A549 (cell line): ENCODE measurements around the gene RHOBTB1. TPM values are rescaled to one million over a fixed set of nuclear protein-coding genes. Genes with fewer than 3 reads are reported as not detected.

ENCODE experiments used
- ATAC-seq, 2 experiments: fragments of 200-7000 bp in 1 of 2; fragments of >200 bp in 1 of 2; cut with Nextera tagmentation in 1 of 2; cut with Tn5 transposase in 1 of 2; 3 replicates each; pipeline versions ENCODE4 v1.8.0 to v1.9.1; 2018 to 2020; ENCODE audit warnings: mild to moderate bottlenecking in 1 of 2, moderate library complexity in 1 of 2
- CTCF ChIA-PET: fragments of 300-600 bp; sonication (Branson Sonifier 250); formaldehyde crosslinking; extraction: SDS; loops from one replicate; lab custom pipeline; 2021; ENCODE audit warnings: antibody characterized with exemption, inconsistent platforms; lab: Yijun Ruan, JAX
- POLR2A ChIA-PET: fragments of 350-600 bp; formaldehyde crosslinking; extraction: SDS; loops from one replicate; lab custom pipeline; 2021; ENCODE audit warnings: antibody characterized with exemption, inconsistent platforms; lab: Yijun Ruan, JAX
- DNase-seq, 2 experiments: peaks; one replicate each; pipeline versions ENCODE4 v3.0.0 to v3.0.0-alpha.2; 2011 to 2016; ENCODE audit warnings: low read depth in 1 of 2, low spot score in 1 of 2
- FAIRE-seq: peaks from 2 replicates; lab custom pipeline; 2011; peaks lifted over from hg19 to GRCh38; lab: Jason Lieb, UNC
- H3K27ac ChIP-seq, 2 experiments: fragments of >200 bp; sonication (Bioruptor Twin); formaldehyde crosslinking; 3 replicates each; pipeline ENCODE4 v1.5.1; 2016 to 2017
- H3K4me1 ChIP-seq: fragments of >200 bp; sonication (Bioruptor Twin); formaldehyde crosslinking; 3 replicates; pipeline ENCODE4 v1.6.1; 2016
- H3K4me2 ChIP-seq: fragments of >200 bp; sonication (Bioruptor Twin); formaldehyde crosslinking; 3 replicates; pipeline ENCODE4 v1.6.1; 2016
- H3K4me3 ChIP-seq: fragments of >200 bp; sonication (Bioruptor Twin); formaldehyde crosslinking; 3 replicates; pipeline ENCODE4 v1.5.1; 2016
- H3K9me3 ChIP-seq: fragments of >200 bp; sonication (Bioruptor Twin); formaldehyde crosslinking; 3 replicates; pipeline ENCODE4 v1.6.1; 2016
- HOXB13 ChIP-seq: fragments of 250-450 bp; sonication (Bioruptor Pico); IDR thresholded peaks from 2 replicates; pipeline ENCODE4 v1.5.0; 2020; ENCODE audit warnings: low read depth, mild to moderate bottlenecking, moderate library complexity
- RAD21 ChIP-seq, 2 experiments: fragments of >200 bp in 1 of 2; sonication (Bioruptor Twin) in 1 of 2; formaldehyde crosslinking in 1 of 2; IDR thresholded peaks in 1 of 2; conservative IDR thresholded peaks in 1 of 2; 2 replicates in 1 of 2; 3 replicates in 1 of 2; pipeline ENCODE4 v1.6.1; 2012 to 2018; ENCODE audit warnings: inconsistent platforms in 1 of 2
- SMC3 ChIP-seq: fragments of >200 bp; sonication (Bioruptor Twin); formaldehyde crosslinking; IDR thresholded peaks from 3 replicates; pipeline ENCODE4 v1.6.1; 2018; ENCODE audit warnings: inconsistent platforms
- ZC3H11A ChIP-seq: fragments of 450-650 bp; IDR thresholded peaks from 2 replicates; pipeline ENCODE4 v1.6.1; 2014; ENCODE audit warnings: antibody characterized with exemption, mild to moderate bottlenecking
- WGBS: methylation state at CpG from one replicate; pipeline ENCODE4 v1.1.6; 2017; ENCODE audit errors: missing lambda C conversion rate; 5-methylcytosine and 5-hydroxymethylcytosine counted together
- polyA plus RNA-seq, 4 experiments: library from polyadenylated mRNA; depleted of rRNA in 3 of 4; stranded (reverse); fragments of >200 nt; fragmentation: RNase III in 1 of 4; extraction: RNeasy Plus Mini Kit Qiagen cat#74134 plus additional on column Dnase treatment in 1 of 4; gene quantifications; 2 replicates in 3 of 4; 3 replicates in 1 of 4; pipeline ENCODE4 v1.2.3, GENCODE V29; 2011 to 2017
- small RNA-seq, 6 experiments: library from RNA; depleted of rRNA; stranded (forward); fragments of <200 nt; gene quantifications; one replicate each; pipeline ENCODE3, GENCODE V24; 2012
- TF ChIP-seq, protein P1 (sequence below): fragments of 450-650 bp; IDR thresholded peaks from 2 replicates; pipeline ENCODE4 v1.6.1; 2014; ENCODE audit warnings: antibody characterized with exemption
- TF ChIP-seq, protein P2 (sequence below): fragments of >200 bp; sonication (Bioruptor Twin); formaldehyde crosslinking; IDR thresholded peaks from 3 replicates; pipeline ENCODE4 v1.5.1; 2016

Gene RHOBTB1
- polyA plus RNA-seq, 2 of the 4 experiments (the other 2 are of a cell fraction): 6.6 to 24.7 TPM

DNA sequence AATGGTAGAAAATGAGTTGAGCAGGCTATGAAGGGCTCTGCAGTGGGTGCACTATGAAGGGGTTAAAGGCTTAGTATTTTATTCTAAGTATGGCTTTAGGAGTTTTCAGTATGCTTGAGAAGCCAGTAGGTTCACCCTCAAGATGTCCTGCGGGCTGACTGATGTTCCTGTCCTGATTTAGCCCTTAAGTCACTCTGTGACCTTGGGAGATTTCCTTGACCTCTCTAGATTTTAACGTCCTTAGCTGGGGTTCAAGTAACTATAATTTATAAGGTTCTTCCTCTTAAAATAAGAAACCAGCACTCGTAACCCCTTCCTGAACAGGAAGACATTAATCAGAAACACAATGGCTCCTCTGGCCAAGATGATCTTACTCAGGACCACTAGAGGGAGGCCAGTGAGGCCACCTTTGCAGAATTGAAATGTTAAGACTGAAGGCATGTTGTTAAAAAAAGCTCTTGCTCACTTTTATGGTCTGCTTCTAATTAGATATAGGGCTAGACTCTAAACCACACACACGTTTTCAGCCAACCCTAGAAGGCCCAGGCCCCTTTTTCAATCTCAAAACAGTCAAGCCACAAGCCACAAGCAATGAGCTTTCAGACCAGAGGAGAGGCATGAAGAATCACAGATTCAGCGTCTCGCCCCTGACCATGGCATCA, 123.8 kb downstream of the RHOBTB1 start:
- H3K9me3 ChIP-seq: no peaks in the 10 kb centered on the region
- CTCF ChIA-PET: interaction anchor here (0.6 to 3.9 kb wide), 11 partner anchors 24 to 804 kb away, joined by 3 to 14 read pairs (median 4); no protein-coding TSS in a partner anchor
- ATAC-seq (peak in 1 of 2 experiments; percentile 73; a peak in 3 of 6 replicates), DNase-seq (peak in 1 of 2 experiments; percentile 44)
- peaks cover 13% of the 10 kb centered on the region for H3K4me1 ChIP-seq
- no peak overlapping the region for H3K4me3 ChIP-seq
- H3K4me2 ChIP-seq: no peak overlapping the region
- POLR2A ChIA-PET: interaction anchor here (1.3 kb wide), 1 partner anchor 123 kb away, joined by 6 read pairs; no protein-coding TSS in a partner anchor
- WGBS: 70% methylated on average over 6 of the region's 6 CpGs
- TF ChIP-seq, protein P1, sequence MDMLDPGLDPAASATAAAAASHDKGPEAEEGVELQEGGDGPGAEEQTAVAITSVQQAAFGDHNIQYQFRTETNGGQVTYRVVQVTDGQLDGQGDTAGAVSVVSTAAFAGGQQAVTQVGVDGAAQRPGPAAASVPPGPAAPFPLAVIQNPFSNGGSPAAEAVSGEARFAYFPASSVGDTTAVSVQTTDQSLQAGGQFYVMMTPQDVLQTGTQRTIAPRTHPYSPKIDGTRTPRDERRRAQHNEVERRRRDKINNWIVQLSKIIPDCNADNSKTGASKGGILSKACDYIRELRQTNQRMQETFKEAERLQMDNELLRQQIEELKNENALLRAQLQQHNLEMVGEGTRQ: no peak
- TF ChIP-seq SMC3 (peak; percentile 43; the same call in 2 of the 3 replicates), ZC3H11A (no peak), HOXB13 (CRISPR knock-in tag) (no peak), RAD21 (conservative IDR thresholded peaks at IDR 0.05 in 1 of 2, IDR thresholded peaks at IDR 0.05 in 1 of 2) (peak; percentile 36 to 52; a peak in 3 of 5 replicates)
- TF ChIP-seq, protein P2, sequence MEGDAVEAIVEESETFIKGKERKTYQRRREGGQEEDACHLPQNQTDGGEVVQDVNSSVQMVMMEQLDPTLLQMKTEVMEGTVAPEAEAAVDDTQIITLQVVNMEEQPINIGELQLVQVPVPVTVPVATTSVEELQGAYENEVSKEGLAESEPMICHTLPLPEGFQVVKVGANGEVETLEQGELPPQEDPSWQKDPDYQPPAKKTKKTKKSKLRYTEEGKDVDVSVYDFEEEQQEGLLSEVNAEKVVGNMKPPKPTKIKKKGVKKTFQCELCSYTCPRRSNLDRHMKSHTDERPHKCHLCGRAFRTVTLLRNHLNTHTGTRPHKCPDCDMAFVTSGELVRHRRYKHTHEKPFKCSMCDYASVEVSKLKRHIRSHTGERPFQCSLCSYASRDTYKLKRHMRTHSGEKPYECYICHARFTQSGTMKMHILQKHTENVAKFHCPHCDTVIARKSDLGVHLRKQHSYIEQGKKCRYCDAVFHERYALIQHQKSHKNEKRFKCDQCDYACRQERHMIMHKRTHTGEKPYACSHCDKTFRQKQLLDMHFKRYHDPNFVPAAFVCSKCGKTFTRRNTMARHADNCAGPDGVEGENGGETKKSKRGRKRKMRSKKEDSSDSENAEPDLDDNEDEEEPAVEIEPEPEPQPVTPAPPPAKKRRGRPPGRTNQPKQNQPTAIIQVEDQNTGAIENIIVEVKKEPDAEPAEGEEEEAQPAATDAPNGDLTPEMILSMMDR: peak; percentile 30
- TF ChIP-seq, all 56 proteins: peak for 3
- no peak for FAIRE-seq
- no peak overlapping the region for H3K27ac ChIP-seq

Small RNA genes lying within 50 kb of the gene (small RNA-seq; reads per million reads assigned to genes)
- gene RNU2-72P: 0.12 to 5.9 (median 1.3) reads per million in 6 experiments

Other genes with a start within 250 kb of the RHOBTB1 start
- gene CDK1, start 165.7 kb downstream of the RHOBTB1 start, polyA plus RNA-seq (2011; rRNA removed): 82.3 and 109 TPM in 2 replicates
- 87.1 to 105 TPM (median 97.1 TPM) in 3 replicates for gene CDK1, start 165.7 kb downstream of the RHOBTB1 start, polyA plus RNA-seq (2017; fragmentation: RNase III; extraction: RNeasy Plus Mini Kit Qiagen cat#74134 plus additional on column Dnase treatment)